GM18526 (cell line): ENCODE results near the gene SBF1.

Experiments used
- POLR2A ChIP-seq: IDR thresholded peaks from 3 replicates; pipeline ENCODE4 v1.6.1; 2011; ENCODE audit not compliant: insufficient read length; ENCODE audit errors: extremely low read depth

SBF1 gene

DNA sequence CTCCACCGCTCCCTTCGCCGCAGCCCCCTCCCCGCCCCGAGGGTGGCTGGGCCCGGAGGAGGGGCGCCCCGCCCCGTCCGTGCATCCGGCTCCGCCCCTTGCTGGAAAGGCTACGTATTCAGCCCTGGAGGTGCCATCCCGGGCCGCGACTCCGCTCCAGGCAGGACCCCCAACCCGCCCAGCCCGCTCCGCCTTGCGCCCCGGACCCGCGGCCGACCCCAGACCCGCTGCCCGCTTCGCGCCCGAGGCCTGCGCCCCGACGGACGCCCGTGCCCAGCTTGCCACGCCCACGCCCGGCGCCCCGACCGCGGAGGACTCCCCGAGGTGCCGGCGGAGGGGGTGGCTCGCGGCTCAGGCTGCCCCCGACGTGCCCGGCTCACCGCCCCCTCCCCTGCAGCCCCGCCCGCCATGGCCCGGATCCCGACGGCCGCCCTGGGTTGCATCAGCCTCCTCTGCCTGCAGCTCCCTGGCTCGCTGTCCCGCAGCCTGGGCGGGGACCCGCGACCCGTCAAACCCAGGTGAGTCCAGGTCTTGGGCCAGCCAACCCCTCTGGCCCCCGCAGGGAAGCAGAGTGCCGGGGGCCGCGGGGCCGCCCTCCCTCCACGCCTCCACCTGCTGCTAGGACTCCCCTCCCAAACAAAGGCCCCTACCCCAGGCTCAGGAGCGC is 6.7 kb upstream of the SBF1 start, which contains the start of gene ADM2:
Gene ADM2, plus strand, starts transcription at position 104 of the 667 bp plus-strand sequence. Its CDS starts 305 bp downstream, at position 409.
- no peak for TF ChIP-seq POLR2A

- no peak for TF ChIP-seq POLR2A
These were observed 6.2 kb upstream of the SBF1 start for GRCh38 chr22:50481045-50481439.

DNA sequence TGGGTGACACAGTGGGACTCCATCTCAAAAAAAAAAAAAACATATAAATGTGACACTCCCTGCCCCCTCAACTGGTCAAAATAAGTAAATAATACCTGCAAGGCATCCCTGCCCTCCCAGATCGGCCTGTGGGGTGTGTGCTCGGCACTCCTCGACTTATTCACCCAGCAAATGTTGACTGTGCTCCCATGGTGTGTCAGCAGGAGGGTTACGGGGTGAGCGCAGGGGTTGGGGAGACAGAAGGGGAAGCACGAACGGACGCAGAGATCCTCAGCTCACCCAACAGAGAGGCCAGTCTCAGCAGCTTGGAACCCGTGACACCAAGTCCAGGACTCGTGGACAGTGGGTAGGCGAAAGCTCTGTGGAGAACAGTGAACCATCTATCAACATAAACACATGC is 4.9 kb upstream of the SBF1 start:
- TF ChIP-seq POLR2A: no peak

DNA sequence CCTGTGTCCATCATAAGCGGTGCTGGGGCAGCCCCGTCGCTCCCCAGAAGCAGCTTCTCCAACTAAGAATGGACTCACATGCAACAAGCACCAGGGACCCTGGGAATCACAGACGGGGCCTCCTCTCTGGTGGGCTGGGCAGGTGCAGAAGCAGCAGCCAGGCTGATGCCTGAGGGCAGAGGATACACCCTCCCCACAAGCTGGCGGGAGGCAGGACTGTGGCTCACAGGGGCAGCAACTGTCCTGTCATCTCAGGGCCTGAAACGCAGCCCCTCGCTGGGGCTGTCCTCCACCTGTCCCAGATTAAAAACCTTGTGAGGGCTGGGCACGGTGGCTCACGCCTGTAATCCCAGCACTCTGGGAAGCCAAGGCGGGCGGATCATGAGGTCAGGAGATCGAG is 3.1 kb upstream of the SBF1 start:
- no peak for TF ChIP-seq POLR2A

GRCh38 chr22:50476868-50477267 is 2.0 kb upstream of the SBF1 start:
- no peak for TF ChIP-seq POLR2A

- TF ChIP-seq POLR2A: no peak
These were observed 792 bp upstream of the SBF1 start for GRCh38 chr22:50475652-50476002.

DNA sequence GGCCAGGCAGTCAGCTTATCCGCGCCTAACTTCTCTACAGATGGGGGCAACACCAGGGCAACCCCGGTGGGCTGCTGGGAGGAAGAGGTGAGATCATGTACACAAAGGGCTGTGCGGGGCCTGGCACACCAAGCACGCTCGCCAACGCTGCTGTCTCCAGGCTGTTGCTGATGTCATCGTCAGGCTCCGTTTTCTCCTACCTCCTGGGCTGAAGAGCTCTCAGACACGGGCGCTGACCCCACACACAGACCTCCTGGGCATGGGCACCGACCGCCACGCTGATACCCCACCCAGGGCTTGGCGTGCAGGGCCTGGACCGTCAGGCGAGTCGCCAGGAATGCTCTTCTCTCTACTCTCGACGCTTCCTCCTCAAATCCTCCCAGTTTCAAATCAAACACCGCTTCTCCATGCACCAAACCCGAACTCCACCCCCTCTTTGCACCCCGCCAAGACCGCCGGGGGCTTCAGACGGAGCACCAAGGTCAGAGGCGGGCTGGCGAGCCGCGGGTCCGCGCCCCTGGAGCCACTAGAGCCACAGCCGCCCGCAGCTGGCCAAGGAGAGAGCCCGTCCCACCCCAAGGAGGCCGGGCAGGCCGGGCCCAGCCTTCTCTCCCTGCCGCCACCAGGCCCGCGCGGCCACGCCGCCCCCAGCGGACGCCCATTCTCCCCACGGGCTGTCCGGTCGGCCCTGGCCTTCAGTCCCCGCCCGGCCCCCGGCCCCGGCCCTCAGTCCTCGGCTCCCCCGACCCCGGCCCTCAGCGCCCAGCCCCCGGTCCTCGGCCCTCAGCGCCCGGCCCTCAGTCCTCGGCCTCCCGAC is 772 bp downstream of the SBF1 start:
- TF ChIP-seq POLR2A: no peak

DNA sequence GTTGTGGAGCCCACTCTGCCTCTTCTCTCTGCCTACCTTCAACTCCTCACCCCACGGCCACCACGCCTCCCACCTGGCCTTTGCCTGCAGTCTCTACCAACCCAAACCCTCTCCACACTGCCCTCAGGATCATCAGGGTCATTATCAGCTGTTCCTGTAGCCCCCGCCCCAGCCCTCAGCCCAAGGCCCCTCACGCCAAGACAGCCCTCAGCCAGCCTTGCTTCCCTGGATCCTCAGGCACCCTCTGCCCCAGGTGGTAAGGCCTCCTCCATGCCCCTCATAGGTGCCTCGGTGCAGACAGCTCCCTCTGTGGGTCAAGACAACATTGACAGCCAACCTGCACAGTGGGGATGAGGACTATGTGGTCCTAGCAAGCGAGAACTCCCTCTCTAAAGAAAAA is 1.7 kb downstream of the SBF1 start:
- no peak for TF ChIP-seq POLR2A

DNA sequence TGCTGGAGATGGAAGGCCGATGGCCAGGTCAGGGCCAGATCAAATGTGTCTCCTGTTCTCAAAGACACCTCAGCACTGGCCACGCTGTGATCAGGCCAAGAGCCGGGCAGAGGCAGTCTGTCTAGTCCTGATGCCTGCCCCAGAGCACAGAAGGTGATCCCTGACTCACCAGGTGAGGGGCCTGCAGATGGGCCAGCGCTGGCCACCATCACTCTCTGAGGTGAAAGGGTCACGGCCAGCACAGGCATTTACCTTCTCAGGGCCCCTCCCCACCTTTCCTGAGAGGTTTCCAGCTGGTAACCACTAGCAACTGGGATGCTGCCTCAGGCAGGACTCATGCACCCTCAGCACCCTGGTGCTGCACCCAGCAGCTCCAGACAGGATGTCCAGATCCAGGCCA is 2.9 kb downstream of the SBF1 start:
- no peak for TF ChIP-seq POLR2A

DNA sequence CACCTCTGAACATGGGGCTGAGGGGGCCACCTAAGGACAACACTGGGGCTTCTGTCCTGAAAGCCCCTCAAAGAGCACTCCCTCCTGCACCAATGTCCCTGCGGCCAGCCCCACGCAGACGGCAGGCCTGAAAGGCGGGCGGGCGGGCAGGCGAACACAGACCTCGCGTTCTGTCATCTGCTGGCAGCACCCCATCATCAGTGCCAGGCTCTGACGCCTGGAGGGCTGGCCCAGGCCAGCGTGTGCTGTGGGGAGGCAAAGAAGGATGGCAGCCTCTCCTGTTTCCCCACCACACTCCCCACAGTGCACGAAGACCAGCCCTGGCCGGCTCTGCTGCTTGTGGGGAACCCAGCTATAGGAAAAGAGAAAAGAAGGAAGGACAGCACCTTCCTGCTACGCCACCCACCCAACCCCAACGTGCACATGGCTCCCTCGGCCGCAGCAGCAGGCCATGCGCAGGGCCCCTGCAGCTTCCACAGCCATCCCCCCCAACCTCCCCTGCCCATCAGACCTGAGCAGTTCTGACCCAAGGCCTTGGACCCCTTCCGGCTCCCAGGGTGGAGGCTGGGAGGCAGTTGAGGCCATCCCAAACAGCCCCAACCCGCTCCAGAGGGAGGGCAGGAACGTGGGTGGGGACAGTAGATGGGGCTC is 3.5 kb downstream of the SBF1 start:
- no peak for TF ChIP-seq POLR2A

- TF ChIP-seq POLR2A: no peak
These were observed 4.3 kb downstream of the SBF1 start for GRCh38 chr22:50470491-50470890.

GRCh38 chr22:50469377-50470305 is 5.2 kb downstream of the SBF1 start:
- peak; percentile 70 for TF ChIP-seq POLR2A

- no peak for TF ChIP-seq POLR2A
These were observed 6.2 kb downstream of the SBF1 start for GRCh38 chr22:50468626-50469025.

DNA sequence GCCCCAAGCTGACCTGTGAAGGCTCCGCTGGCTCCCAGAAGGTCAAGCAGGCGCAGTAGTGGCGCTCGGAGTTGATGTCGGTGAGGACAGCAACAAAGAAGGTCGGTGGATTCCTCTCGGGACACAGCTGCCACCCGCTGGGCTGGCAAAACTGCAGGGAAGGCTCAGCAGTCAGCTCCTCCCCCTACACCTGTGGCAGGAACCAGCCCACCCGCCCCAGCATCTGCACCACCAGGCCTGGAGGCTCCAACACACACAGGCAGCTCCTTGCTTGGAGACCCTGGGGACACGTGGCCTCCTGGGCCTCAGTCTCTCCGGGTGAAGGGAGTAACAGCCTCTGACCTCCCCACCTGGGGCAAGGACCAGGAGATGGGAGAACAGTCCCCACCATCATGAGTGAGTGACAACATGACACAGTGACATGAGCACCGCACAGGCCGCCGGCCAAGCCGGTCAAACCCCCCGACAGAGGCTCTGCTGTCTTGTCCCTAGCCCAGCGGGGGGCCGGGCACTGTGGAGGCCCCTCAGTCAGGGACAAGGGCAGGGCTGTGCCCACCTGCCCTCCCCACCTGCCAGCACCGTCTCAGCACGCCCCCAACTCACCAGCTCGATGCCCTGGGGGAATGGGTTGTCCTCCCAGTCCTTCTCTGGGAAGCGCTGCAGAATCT is 6.9 kb downstream of the SBF1 start:
- no peak for TF ChIP-seq POLR2A

GRCh38 chr22:50467341-50467740 is 7.5 kb downstream of the SBF1 start:
- no peak for TF ChIP-seq POLR2A
